ENCODE results near the gene POLR3K. TPM values are rescaled to one million over a fixed set of nuclear protein-coding genes. Genes with fewer than 3 reads are reported as not detected.
A peak's percentile ranks its signal among the peaks of the same experiment; 100 is the strongest.
"Not testable (repeated sequence)": the region's sequence is repeated elsewhere in the genome, so short reads cannot be mapped to it uniquely, and the experiment has no call there.

The POLR3K gene
- total RNA-seq, 2 donors from 2014 or later, result 31.1 to 35.8 TPM

DNA sequence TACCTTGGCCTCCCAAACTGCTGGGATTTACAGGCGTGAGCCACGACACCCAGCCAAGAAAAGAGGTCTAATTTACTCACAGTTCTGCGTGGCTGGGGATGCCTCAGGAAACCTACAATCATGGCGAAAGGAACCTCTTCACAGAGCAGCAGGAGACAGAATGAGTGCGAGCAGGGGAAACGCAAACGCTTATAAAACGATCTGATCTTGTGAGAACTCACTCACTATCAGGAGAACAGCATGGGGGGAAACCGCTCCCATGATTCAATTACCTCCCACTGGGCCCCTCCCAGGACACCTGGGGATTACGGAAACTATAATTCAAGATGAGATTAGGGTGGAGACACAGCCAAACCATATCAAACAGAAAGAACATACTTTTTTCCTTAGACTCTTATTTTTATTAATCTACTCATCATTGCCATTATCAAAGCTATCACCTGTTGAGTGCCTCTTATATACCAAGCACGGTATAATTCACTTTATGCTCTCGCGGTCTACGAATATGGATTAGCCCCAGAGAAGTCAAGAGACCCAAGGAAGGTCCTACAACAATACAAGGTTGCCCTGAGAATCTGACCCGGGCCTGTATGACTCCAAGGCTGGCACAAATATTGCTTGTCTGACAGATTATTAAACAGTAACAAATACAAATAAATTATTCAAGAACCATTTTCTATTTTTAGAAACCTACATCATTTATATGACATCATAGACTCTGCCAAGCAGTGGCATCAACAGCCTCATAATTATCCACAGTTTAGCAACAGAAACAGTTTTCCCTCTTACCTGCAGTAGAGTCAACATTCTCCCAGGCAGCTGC, 2.4 kb downstream of the POLR3K start:
- Histone ChIP-seq H3K36me3 (ENCODE audit: control insufficient read depth, insufficient read depth, low read length) (peaks cover 34% of the 10 kb centered on the region), H3K4me3 (ENCODE audit: low read length) (no peak overlapping the region), H3K9me3 (ENCODE audit: control insufficient read depth, low read length) (no peaks in the 10 kb centered on the region), H3K4me1 (ENCODE audit: control insufficient read depth, insufficient read depth, low read length) (no peaks in the 10 kb centered on the region), H3K27me3 (ENCODE audit: control insufficient read depth, insufficient read depth, low read length, poor library complexity, severe bottlenecking) (no peaks in the 10 kb centered on the region), H3K27ac (ENCODE audit: low read depth, low read length) (no peak overlapping the region), H3K9ac (ENCODE audit: extremely low read depth, low read length, poor library complexity, severe bottlenecking) (no peak overlapping the region)
- Mint-ChIP-seq H3K27me3 (ENCODE audit: insufficient read depth) (no peaks in the 10 kb centered on the region), H3K4me1 (peaks cover 13% of the 10 kb centered on the region), H3K4me3 (peak overlapping the region; percentile 97), H3K9me3 (peaks cover 2% of the 10 kb centered on the region), H3K36me3 (ENCODE audit: low read depth) (peaks cover 43% of the 10 kb centered on the region), H3K27ac (no peak overlapping the region)
- no peak for DNase-seq
- WGBS, 2 experiments (ENCODE audit: insufficient coverage in 1 of 2, insufficient read length in 1 of 2), result 85 to 93% methylated on average over 8 to 15 of the region's 15 CpGs
- TF ChIP-seq, protein P1, sequence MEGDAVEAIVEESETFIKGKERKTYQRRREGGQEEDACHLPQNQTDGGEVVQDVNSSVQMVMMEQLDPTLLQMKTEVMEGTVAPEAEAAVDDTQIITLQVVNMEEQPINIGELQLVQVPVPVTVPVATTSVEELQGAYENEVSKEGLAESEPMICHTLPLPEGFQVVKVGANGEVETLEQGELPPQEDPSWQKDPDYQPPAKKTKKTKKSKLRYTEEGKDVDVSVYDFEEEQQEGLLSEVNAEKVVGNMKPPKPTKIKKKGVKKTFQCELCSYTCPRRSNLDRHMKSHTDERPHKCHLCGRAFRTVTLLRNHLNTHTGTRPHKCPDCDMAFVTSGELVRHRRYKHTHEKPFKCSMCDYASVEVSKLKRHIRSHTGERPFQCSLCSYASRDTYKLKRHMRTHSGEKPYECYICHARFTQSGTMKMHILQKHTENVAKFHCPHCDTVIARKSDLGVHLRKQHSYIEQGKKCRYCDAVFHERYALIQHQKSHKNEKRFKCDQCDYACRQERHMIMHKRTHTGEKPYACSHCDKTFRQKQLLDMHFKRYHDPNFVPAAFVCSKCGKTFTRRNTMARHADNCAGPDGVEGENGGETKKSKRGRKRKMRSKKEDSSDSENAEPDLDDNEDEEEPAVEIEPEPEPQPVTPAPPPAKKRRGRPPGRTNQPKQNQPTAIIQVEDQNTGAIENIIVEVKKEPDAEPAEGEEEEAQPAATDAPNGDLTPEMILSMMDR (conservative IDR thresholded peaks at IDR 0.05), result no peak

- H3K9ac ChIP-seq (ENCODE audit: extremely low read depth, low read length, poor library complexity, severe bottlenecking), result no peak overlapping the region
- DNase-seq, result no peak
- Mint-ChIP-seq H3K9me3 (peaks cover 16% of the 10 kb centered on the region), H3K27me3 (ENCODE audit: insufficient read depth) (no peaks in the 10 kb centered on the region), H3K27ac (no peak overlapping the region), H3K4me1 (peaks cover 10% of the 10 kb centered on the region), H3K4me3 (no peak overlapping the region), H3K36me3 (ENCODE audit: low read depth) (peaks cover 73% of the 10 kb centered on the region)
- H3K27ac ChIP-seq (ENCODE audit: low read depth, low read length), result no peak overlapping the region
- peaks cover 62% of the 10 kb centered on the region for H3K36me3 ChIP-seq (ENCODE audit: control insufficient read depth, insufficient read depth, low read length)
- H3K27me3 ChIP-seq (ENCODE audit: control insufficient read depth, insufficient read depth, low read length, poor library complexity, severe bottlenecking), result no peaks in the 10 kb centered on the region
- peaks cover 12% of the 10 kb centered on the region for H3K9me3 ChIP-seq (ENCODE audit: control insufficient read depth, low read length)
- TF ChIP-seq, protein P1 (conservative IDR thresholded peaks at IDR 0.05), result no peak
- no peak overlapping the region for H3K4me3 ChIP-seq (ENCODE audit: low read length)
- no peaks in the 10 kb centered on the region for H3K4me1 ChIP-seq (ENCODE audit: control insufficient read depth, insufficient read depth, low read length)
- WGBS, 2 experiments (ENCODE audit: insufficient coverage in 1 of 2, insufficient read length in 1 of 2), result 96 to 97% methylated on average over 7 of the region's 7 CpGs
Measured at GRCh38 chr16:47234-47633, 6.2 kb downstream of the POLR3K start.

DNA sequence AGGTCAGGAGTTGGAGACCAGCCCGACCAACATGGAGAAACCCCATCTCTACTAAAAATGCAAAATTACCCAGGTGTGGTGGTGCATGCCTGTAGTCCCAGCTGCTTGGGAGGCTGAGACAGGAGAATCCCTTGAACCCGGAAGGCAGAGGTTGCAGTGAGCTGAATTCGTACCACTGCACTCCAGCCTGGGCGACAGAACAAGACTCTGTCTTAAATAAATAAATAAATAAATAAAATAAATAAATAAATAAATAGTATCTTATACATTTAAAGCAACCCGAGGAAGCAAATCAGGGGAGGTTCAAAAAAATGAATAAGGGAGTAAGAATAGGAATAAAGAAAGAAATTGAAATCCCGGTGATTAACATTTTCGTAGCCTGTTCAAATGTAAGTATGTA, 6.9 kb downstream of the POLR3K start:
- H3K9me3 Mint-ChIP-seq, result peaks cover 22% of the 10 kb centered on the region
- peaks cover 69% of the 10 kb centered on the region for H3K36me3 ChIP-seq (ENCODE audit: control insufficient read depth, insufficient read depth, low read length)
- peaks cover 79% of the 10 kb centered on the region for H3K36me3 Mint-ChIP-seq (ENCODE audit: low read depth)
- not testable (repeated sequence) for DNase-seq; H3K4me1 Mint-ChIP-seq; H3K27ac Mint-ChIP-seq; H3K27ac ChIP-seq (ENCODE audit: low read depth, low read length); H3K27me3 ChIP-seq (ENCODE audit: control insufficient read depth, insufficient read depth, low read length, poor library complexity, severe bottlenecking); H3K27me3 Mint-ChIP-seq (ENCODE audit: insufficient read depth); H3K4me1 ChIP-seq (ENCODE audit: control insufficient read depth, insufficient read depth, low read length); H3K9ac ChIP-seq (ENCODE audit: extremely low read depth, low read length, poor library complexity, severe bottlenecking); H3K4me3 Mint-ChIP-seq; H3K4me3 ChIP-seq (ENCODE audit: low read length)
- 90 to 99% methylated on average over 3 to 5 of the region's 7 CpGs for WGBS, 2 experiments (ENCODE audit: insufficient coverage in 1 of 2, insufficient read length in 1 of 2)
- H3K9me3 ChIP-seq (ENCODE audit: control insufficient read depth, low read length), result peaks cover 19% of the 10 kb centered on the region
